GM23338 (cell line): ENCODE measurements around the gene SH3RF2.

ENCODE experiments used
- CREB1 ChIP-seq: fragments of 250-450 bp; sonication (Bioruptor Pico); IDR thresholded peaks from 2 replicates; pipeline ENCODE4 v1.5.0; 2020; ENCODE audit warnings: low read depth, mild to moderate bottlenecking, moderate library complexity
- EZH2 ChIP-seq: fragments of 200-600 bp; sonication (generic); IDR thresholded peaks from one replicate; pipeline ENCODE4 v1.8.0; 2017; ENCODE audit warnings: antibody characterized with exemption, mild to moderate bottlenecking, low read depth; ENCODE audit not compliant: unreplicated experiment
- EZH2phosphoT487 ChIP-seq: fragments of 200-600 bp; sonication (generic); IDR thresholded peaks from one replicate; pipeline ENCODE4 v1.8.1; 2018; ENCODE audit warnings: antibody characterized with exemption; ENCODE audit not compliant: unreplicated experiment
- POLR2AphosphoS5 ChIP-seq: IDR thresholded peaks from 2 replicates; pipeline ENCODE4 v1.6.1; 2016; ENCODE audit warnings: antibody characterized with exemption, low read depth
- STAT1 ChIP-seq: IDR thresholded peaks from one replicate; pipeline ENCODE4 v1.6.1; 2016; ENCODE audit warnings: antibody characterized with exemption; ENCODE audit not compliant: unreplicated experiment
- ZNF114 ChIP-seq: fragments of 250-450 bp; sonication (Bioruptor Pico); IDR thresholded peaks from 2 replicates; pipeline ENCODE4 v1.5.0; 2020; ENCODE audit warnings: mild to moderate bottlenecking, moderate library complexity
- TF ChIP-seq, protein P1 (sequence below), 2 experiments: fragments of 200-600 bp in 1 of 2; sonication (generic) in 1 of 2; conservative IDR thresholded peaks; 2 replicates each; pipeline versions ENCODE4 v1.5.1 to v1.6.1; 2016 to 2017; ENCODE audit warnings: antibody characterized with exemption in 2 of 2, low read depth in 2 of 2, mild to moderate bottlenecking in 2 of 2, moderate library complexity in 1 of 2
- TF ChIP-seq, protein P2 (sequence below): IDR thresholded peaks from 2 replicates; pipeline ENCODE4 v1.6.1; 2016; ENCODE audit warnings: antibody characterized with exemption
- TF ChIP-seq, protein P3 (sequence below): IDR thresholded peaks from one replicate; pipeline ENCODE4 v1.6.1; 2018; ENCODE audit warnings: antibody characterized with exemption; ENCODE audit not compliant: unreplicated experiment

GRCh38 chr5:146069780-146070099 lies 133.4 kb downstream of the SH3RF2 start:
- TF ChIP-seq EZH2: no peak
- TF ChIP-seq, protein P1, sequence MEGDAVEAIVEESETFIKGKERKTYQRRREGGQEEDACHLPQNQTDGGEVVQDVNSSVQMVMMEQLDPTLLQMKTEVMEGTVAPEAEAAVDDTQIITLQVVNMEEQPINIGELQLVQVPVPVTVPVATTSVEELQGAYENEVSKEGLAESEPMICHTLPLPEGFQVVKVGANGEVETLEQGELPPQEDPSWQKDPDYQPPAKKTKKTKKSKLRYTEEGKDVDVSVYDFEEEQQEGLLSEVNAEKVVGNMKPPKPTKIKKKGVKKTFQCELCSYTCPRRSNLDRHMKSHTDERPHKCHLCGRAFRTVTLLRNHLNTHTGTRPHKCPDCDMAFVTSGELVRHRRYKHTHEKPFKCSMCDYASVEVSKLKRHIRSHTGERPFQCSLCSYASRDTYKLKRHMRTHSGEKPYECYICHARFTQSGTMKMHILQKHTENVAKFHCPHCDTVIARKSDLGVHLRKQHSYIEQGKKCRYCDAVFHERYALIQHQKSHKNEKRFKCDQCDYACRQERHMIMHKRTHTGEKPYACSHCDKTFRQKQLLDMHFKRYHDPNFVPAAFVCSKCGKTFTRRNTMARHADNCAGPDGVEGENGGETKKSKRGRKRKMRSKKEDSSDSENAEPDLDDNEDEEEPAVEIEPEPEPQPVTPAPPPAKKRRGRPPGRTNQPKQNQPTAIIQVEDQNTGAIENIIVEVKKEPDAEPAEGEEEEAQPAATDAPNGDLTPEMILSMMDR (conservative IDR thresholded peaks at IDR 0.05; ENCODE audit: low read depth in 2 of 2): no peak
- TF ChIP-seq CREB1 (CRISPR knock-in tag): no peak
- TF ChIP-seq, protein P2, sequence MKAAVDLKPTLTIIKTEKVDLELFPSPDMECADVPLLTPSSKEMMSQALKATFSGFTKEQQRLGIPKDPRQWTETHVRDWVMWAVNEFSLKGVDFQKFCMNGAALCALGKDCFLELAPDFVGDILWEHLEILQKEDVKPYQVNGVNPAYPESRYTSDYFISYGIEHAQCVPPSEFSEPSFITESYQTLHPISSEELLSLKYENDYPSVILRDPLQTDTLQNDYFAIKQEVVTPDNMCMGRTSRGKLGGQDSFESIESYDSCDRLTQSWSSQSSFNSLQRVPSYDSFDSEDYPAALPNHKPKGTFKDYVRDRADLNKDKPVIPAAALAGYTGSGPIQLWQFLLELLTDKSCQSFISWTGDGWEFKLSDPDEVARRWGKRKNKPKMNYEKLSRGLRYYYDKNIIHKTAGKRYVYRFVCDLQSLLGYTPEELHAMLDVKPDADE: no peak
- TF ChIP-seq ZNF114 (CRISPR knock-in tag): no peak
- no peak for TF ChIP-seq STAT1
- no peak for TF ChIP-seq POLR2AphosphoS5
- TF ChIP-seq EZH2phosphoT487: no peak
- TF ChIP-seq, protein P3, sequence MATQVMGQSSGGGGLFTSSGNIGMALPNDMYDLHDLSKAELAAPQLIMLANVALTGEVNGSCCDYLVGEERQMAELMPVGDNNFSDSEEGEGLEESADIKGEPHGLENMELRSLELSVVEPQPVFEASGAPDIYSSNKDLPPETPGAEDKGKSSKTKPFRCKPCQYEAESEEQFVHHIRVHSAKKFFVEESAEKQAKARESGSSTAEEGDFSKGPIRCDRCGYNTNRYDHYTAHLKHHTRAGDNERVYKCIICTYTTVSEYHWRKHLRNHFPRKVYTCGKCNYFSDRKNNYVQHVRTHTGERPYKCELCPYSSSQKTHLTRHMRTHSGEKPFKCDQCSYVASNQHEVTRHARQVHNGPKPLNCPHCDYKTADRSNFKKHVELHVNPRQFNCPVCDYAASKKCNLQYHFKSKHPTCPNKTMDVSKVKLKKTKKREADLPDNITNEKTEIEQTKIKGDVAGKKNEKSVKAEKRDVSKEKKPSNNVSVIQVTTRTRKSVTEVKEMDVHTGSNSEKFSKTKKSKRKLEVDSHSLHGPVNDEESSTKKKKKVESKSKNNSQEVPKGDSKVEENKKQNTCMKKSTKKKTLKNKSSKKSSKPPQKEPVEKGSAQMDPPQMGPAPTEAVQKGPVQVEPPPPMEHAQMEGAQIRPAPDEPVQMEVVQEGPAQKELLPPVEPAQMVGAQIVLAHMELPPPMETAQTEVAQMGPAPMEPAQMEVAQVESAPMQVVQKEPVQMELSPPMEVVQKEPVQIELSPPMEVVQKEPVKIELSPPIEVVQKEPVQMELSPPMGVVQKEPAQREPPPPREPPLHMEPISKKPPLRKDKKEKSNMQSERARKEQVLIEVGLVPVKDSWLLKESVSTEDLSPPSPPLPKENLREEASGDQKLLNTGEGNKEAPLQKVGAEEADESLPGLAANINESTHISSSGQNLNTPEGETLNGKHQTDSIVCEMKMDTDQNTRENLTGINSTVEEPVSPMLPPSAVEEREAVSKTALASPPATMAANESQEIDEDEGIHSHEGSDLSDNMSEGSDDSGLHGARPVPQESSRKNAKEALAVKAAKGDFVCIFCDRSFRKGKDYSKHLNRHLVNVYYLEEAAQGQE: no peak
